Measurements from ENCODE around the gene GATAD2B. TPM values are rescaled to one million over a fixed set of nuclear protein-coding genes. Genes with fewer than 3 reads are reported as not detected.
A peak's percentile ranks its signal among the peaks of the same experiment; 100 is the strongest.

GATAD2B gene
- total RNA-seq, 1 experiment from 2014 or later, result 46.9 TPM

DNA sequence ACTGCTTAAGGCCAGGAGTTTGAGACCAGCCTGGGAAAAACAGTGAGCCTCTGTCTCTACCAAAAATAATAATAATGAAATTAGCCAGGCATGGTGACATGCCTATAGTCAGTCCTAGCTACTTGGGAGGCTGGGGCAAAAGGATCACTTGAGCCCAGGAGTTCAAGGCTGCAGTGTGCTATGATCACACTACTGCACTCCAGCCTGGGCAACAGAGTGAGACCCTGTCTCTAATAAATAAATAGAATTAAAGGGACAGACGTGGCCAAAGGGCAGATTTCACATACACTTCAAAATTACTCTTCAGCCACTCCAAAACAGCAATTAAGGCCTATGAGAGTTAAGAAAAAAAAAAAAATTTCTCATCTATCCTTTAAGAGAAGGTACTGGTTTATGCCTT is 45.7 kb downstream of the GATAD2B start:
- ChIA-PET CTCF (interaction anchor here (0.6 to 0.7 kb wide), 2 partner anchors 19 to 458 kb away, joined by 3 to 5 read pairs; no protein-coding TSS in a partner anchor), POLR2A (interaction anchor here (0.7 kb wide), 1 partner anchor 196 kb away, joined by 5 read pairs; no protein-coding TSS in a partner anchor)

GRCh38 chr1:153872934-153873333 is 49.8 kb downstream of the GATAD2B start:
- no peak for DNase-seq (ENCODE audit: low spot score)
- ChIA-PET POLR2A (no interaction called here), CTCF (no interaction called here)
- H3K9me3 Mint-ChIP-seq, result peaks cover 6% of the 10 kb centered on the region
- H3K4me3 Mint-ChIP-seq, result no peak overlapping the region
- peaks cover 14% of the 10 kb centered on the region for H3K4me1 Mint-ChIP-seq
- H3K27me3 Mint-ChIP-seq (ENCODE audit: low read depth), result no peaks in the 10 kb centered on the region
- H3K27ac Mint-ChIP-seq, result no peak overlapping the region
- H3K36me3 Mint-ChIP-seq, result peaks cover 14% of the 10 kb centered on the region
- no peak for ATAC-seq
- TF ChIP-seq FOXK1 (CRISPR knock-in tag; IDR thresholded peaks at IDR 0.05) (no peak), GTF2I (CRISPR knock-in tag; conservative IDR thresholded peaks at IDR 0.05) (no peak), PRRX2 (CRISPR knock-in tag; IDR thresholded peaks at IDR 0.05) (no peak), ZNF317 (CRISPR knock-in tag; IDR thresholded peaks at IDR 0.05; ENCODE audit: borderline replicate concordance, low read depth) (no peak), ZNF232 (CRISPR knock-in tag; IDR thresholded peaks at IDR 0.05) (no peak), ZNF138 (CRISPR knock-in tag; conservative IDR thresholded peaks at IDR 0.05) (no peak), NR2C2 (CRISPR knock-in tag; IDR thresholded peaks at IDR 0.05) (no peak), TEAD4 (CRISPR knock-in tag; IDR thresholded peaks at IDR 0.05) (no peak), MXD4 (CRISPR knock-in tag; IDR thresholded peaks at IDR 0.05; ENCODE audit: borderline replicate concordance) (no peak)
- TF ChIP-seq, protein P1, sequence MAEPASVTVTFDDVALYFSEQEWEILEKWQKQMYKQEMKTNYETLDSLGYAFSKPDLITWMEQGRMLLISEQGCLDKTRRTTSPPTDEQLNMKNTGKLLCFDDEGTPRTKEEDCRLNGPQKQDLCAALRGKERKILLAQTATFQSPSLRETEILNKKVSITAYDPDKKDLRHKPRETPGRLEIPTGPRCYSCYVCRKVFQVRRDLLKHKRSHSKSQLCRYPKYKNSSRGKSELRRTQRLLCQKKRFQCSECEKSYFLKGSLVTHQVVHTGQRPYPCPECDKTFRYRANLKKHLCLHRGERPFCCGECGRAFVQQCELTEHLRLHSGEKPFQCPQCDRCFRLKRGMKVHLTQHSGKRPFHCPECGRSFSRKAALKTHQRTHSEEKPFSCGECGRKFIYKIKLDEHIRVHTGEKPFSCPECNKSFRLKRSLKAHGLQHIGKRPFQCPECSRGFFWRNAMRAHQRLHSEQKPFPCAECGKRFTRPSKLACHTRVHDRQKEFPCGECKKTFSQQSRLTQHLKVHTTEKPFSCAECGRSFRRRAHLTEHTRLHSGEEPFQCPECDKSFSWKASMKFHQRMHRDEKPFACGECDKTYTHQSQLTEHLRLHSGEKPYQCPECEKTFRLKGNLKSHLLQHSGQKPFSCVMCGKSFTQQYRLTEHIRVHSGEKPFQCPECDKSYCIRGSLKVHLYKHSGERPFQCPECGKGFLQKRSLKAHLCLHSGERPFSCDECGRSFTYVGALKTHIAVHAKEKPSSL (CRISPR knock-in tag; conservative IDR thresholded peaks at IDR 0.05), result no peak
- TF ChIP-seq, protein P2, sequence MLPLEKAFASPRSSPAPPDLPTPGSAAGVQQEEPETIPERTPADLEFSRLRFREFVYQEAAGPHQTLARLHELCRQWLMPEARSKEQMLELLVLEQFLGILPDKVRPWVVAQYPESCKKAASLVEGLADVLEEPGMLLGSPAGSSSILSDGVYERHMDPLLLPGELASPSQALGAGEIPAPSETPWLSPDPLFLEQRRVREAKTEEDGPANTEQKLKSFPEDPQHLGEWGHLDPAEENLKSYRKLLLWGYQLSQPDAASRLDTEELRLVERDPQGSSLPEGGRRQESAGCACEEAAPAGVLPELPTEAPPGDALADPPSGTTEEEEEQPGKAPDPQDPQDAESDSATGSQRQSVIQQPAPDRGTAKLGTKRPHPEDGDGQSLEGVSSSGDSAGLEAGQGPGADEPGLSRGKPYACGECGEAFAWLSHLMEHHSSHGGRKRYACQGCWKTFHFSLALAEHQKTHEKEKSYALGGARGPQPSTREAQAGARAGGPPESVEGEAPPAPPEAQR (CRISPR knock-in tag; IDR thresholded peaks at IDR 0.05), result no peak
- TF ChIP-seq, protein P3, sequence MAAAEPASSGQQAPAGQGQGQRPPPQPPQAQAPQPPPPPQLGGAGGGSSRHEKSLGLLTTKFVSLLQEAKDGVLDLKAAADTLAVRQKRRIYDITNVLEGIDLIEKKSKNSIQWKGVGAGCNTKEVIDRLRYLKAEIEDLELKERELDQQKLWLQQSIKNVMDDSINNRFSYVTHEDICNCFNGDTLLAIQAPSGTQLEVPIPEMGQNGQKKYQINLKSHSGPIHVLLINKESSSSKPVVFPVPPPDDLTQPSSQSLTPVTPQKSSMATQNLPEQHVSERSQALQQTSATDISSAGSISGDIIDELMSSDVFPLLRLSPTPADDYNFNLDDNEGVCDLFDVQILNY (CRISPR knock-in tag; IDR thresholded peaks at IDR 0.05), result no peak

More for the DNA sequence above, 45.7 kb downstream of the GATAD2B start:
- Mint-ChIP-seq H3K36me3 (no peaks in the 10 kb centered on the region), H3K4me1 (peaks cover 14% of the 10 kb centered on the region), H3K27ac (no peak overlapping the region), H3K4me3 (no peak overlapping the region), H3K27me3 (ENCODE audit: low read depth) (no peaks in the 10 kb centered on the region), H3K9me3 (no peaks in the 10 kb centered on the region)
- no peak for ATAC-seq
- no peak for DNase-seq (ENCODE audit: low spot score)
- TF ChIP-seq RELA (CRISPR knock-in tag; IDR thresholded peaks at IDR 0.05; ENCODE audit: borderline replicate concordance), result no peak
- TF ChIP-seq STAT6 (CRISPR knock-in tag; conservative IDR thresholded peaks at IDR 0.05; ENCODE audit: low read depth), result no peak
- no peak for TF ChIP-seq PRDM15 (CRISPR knock-in tag; IDR thresholded peaks at IDR 0.05)
- no peak for TF ChIP-seq NR2C2 (CRISPR knock-in tag; IDR thresholded peaks at IDR 0.05)
- peak; percentile 74 for TF ChIP-seq ZNF121 (CRISPR knock-in tag; IDR thresholded peaks at IDR 0.05)
- no peak for TF ChIP-seq NFATC4 (CRISPR knock-in tag; IDR thresholded peaks at IDR 0.05)
- no peak for TF ChIP-seq TP53 (CRISPR knock-in tag; IDR thresholded peaks at IDR 0.05)
- TF ChIP-seq, protein P4, sequence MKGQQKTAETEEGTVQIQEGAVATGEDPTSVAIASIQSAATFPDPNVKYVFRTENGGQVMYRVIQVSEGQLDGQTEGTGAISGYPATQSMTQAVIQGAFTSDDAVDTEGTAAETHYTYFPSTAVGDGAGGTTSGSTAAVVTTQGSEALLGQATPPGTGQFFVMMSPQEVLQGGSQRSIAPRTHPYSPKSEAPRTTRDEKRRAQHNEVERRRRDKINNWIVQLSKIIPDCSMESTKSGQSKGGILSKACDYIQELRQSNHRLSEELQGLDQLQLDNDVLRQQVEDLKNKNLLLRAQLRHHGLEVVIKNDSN (CRISPR knock-in tag; IDR thresholded peaks at IDR 0.05), result no peak

Measured in WTC11 (cell line).